A549 (cell line): ENCODE data around the gene LIPA. TPM values are rescaled to one million over a fixed set of nuclear protein-coding genes. Genes with fewer than 3 reads are reported as not detected.
"Not testable (repeated sequence)": the region's sequence is repeated elsewhere in the genome, so short reads cannot be mapped to it uniquely, and the experiment has no call there.

Experiments used
- ATAC-seq, 2 experiments: fragments of 200-7000 bp in 1 of 2; fragments of >200 bp in 1 of 2; cut with Nextera tagmentation in 1 of 2; cut with Tn5 transposase in 1 of 2; 3 replicates each; pipeline versions ENCODE4 v1.8.0 to v1.9.1; 2018 to 2020; ENCODE audit warnings: mild to moderate bottlenecking in 1 of 2, moderate library complexity in 1 of 2
- CTCF ChIA-PET: fragments of 300-600 bp; sonication (Branson Sonifier 250); formaldehyde crosslinking; extraction: SDS; loops from one replicate; lab custom pipeline; 2021; ENCODE audit warnings: antibody characterized with exemption, inconsistent platforms; lab: Yijun Ruan, JAX
- POLR2A ChIA-PET: fragments of 350-600 bp; formaldehyde crosslinking; extraction: SDS; loops from one replicate; lab custom pipeline; 2021; ENCODE audit warnings: antibody characterized with exemption, inconsistent platforms; lab: Yijun Ruan, JAX
- DNase-seq, 2 experiments: peaks; one replicate each; pipeline versions ENCODE4 v3.0.0 to v3.0.0-alpha.2; 2011 to 2016; ENCODE audit warnings: low read depth in 1 of 2, low spot score in 1 of 2
- FAIRE-seq: peaks from 2 replicates; lab custom pipeline; 2011; peaks lifted over from hg19 to GRCh38; lab: Jason Lieb, UNC
- H3K27ac ChIP-seq, 2 experiments: fragments of >200 bp; sonication (Bioruptor Twin); formaldehyde crosslinking; 3 replicates each; pipeline ENCODE4 v1.5.1; 2016 to 2017
- H3K4me1 ChIP-seq: fragments of >200 bp; sonication (Bioruptor Twin); formaldehyde crosslinking; 3 replicates; pipeline ENCODE4 v1.6.1; 2016
- H3K4me2 ChIP-seq: fragments of >200 bp; sonication (Bioruptor Twin); formaldehyde crosslinking; 3 replicates; pipeline ENCODE4 v1.6.1; 2016
- H3K4me3 ChIP-seq: fragments of >200 bp; sonication (Bioruptor Twin); formaldehyde crosslinking; 3 replicates; pipeline ENCODE4 v1.5.1; 2016
- H3K9me3 ChIP-seq: fragments of >200 bp; sonication (Bioruptor Twin); formaldehyde crosslinking; 3 replicates; pipeline ENCODE4 v1.6.1; 2016
- CBX2 ChIP-seq: fragments of 200-600 bp; sonication (generic); IDR thresholded peaks from 2 replicates; pipeline ENCODE4 v1.6.1; 2016; ENCODE audit warnings: low read depth, mild to moderate bottlenecking, borderline replicate concordance
- EHF ChIP-seq: fragments of 250-450 bp; sonication (Bioruptor Pico); IDR thresholded peaks from 2 replicates; pipeline ENCODE4 v1.5.0; 2020; ENCODE audit warnings: mild to moderate bottlenecking
- EHMT2 ChIP-seq: fragments of 200-600 bp; sonication (generic); IDR thresholded peaks from 2 replicates; pipeline ENCODE4 v1.6.1; 2016; ENCODE audit warnings: antibody characterized with exemption, low read depth, mild to moderate bottlenecking, moderate library complexity
- EP300 ChIP-seq, 2 experiments: fragments of >200 bp; sonication (Bioruptor Twin); formaldehyde crosslinking; IDR thresholded peaks; 2 replicates in 1 of 2; 3 replicates in 1 of 2; pipeline ENCODE4 v1.6.1; 2016 to 2017
- FOSL2 ChIP-seq, 2 experiments: fragments of 450-650 bp in 1 of 2; fragments of >200 bp in 1 of 2; sonication (Bioruptor Twin) in 1 of 2; formaldehyde crosslinking; IDR thresholded peaks; 2 replicates each; pipeline versions ENCODE4 v1.5.0 to v1.6.1; 2016 to 2020; ENCODE audit warnings: mild to moderate bottlenecking in 1 of 2, moderate library complexity in 1 of 2
- FOXS1 ChIP-seq: fragments of 250-450 bp; sonication (Bioruptor Pico); IDR thresholded peaks from 2 replicates; pipeline ENCODE4 v1.5.0; 2020; ENCODE audit warnings: mild to moderate bottlenecking, moderate library complexity
- GATA3 ChIP-seq: IDR thresholded peaks from 2 replicates; pipeline ENCODE4 v1.6.1; 2012; ENCODE audit warnings: borderline replicate concordance
- HDAC2 ChIP-seq: fragments of 200-600 bp; sonication (generic); IDR thresholded peaks from 2 replicates; pipeline ENCODE4 v1.6.1; 2016
- HEYL ChIP-seq: fragments of 250-450 bp; sonication (Bioruptor Pico); IDR thresholded peaks from 2 replicates; pipeline ENCODE4 v1.8.0; 2021; ENCODE audit warnings: mild to moderate bottlenecking, moderate library complexity
- HOXB13 ChIP-seq: fragments of 250-450 bp; sonication (Bioruptor Pico); IDR thresholded peaks from 2 replicates; pipeline ENCODE4 v1.5.0; 2020; ENCODE audit warnings: low read depth, mild to moderate bottlenecking, moderate library complexity
- JUN ChIP-seq, 2 experiments: fragments of >200 bp; sonication (Bioruptor Twin); formaldehyde crosslinking; IDR thresholded peaks; 2 replicates in 1 of 2; 3 replicates in 1 of 2; pipeline ENCODE4 v1.6.1; 2016 to 2017
- NFE2L2 ChIP-seq: fragments of 150-350 bp; conservative IDR thresholded peaks from 2 replicates; pipeline ENCODE4 v1.6.1; 2014; ENCODE audit warnings: low read length
- NR3C1 ChIP-seq: fragments of >200 bp; sonication (Bioruptor Twin); formaldehyde crosslinking; IDR thresholded peaks from 3 replicates; pipeline ENCODE4 v1.6.1; 2017
- PHF8 ChIP-seq: fragments of 200-600 bp; sonication (generic); IDR thresholded peaks from 2 replicates; pipeline ENCODE4 v1.6.1; 2016; ENCODE audit warnings: low read depth, mild to moderate bottlenecking, antibody characterized with exemption, moderate library complexity, borderline replicate concordance
- RFX5 ChIP-seq: fragments of 450-650 bp; IDR thresholded peaks from 2 replicates; pipeline ENCODE4 v1.7.1; 2014; ENCODE audit warnings: antibody characterized with exemption, mild to moderate bottlenecking, moderate library complexity
- SREBF2 ChIP-seq: fragments of 450-650 bp; IDR thresholded peaks from 2 replicates; pipeline ENCODE4 v1.6.1; 2014; ENCODE audit warnings: mild to moderate bottlenecking, moderate library complexity
- TFCP2L1 ChIP-seq: fragments of 250-450 bp; sonication (Bioruptor Pico); IDR thresholded peaks from 2 replicates; pipeline ENCODE4 v1.5.0; 2021; ENCODE audit warnings: mild to moderate bottlenecking
- WGBS: methylation state at CpG from one replicate; pipeline ENCODE4 v1.1.6; 2017; ENCODE audit errors: missing lambda C conversion rate; 5-methylcytosine and 5-hydroxymethylcytosine counted together
- polyA plus RNA-seq, 4 experiments: library from polyadenylated mRNA; depleted of rRNA in 3 of 4; stranded (reverse); fragments of >200 nt; fragmentation: RNase III in 1 of 4; extraction: RNeasy Plus Mini Kit Qiagen cat#74134 plus additional on column Dnase treatment in 1 of 4; gene quantifications; 2 replicates in 3 of 4; 3 replicates in 1 of 4; pipeline ENCODE4 v1.2.3, GENCODE V29; 2011 to 2017
- TF ChIP-seq, protein P1 (sequence below): IDR thresholded peaks from 2 replicates; pipeline ENCODE4 v1.6.1; 2012; ENCODE audit warnings: low read depth, borderline replicate concordance
- TF ChIP-seq, protein P2 (sequence below): fragments of 200-600 bp; sonication (generic); IDR thresholded peaks from 2 replicates; pipeline ENCODE4 v1.6.1; 2016; ENCODE audit warnings: antibody characterized with exemption, mild to moderate bottlenecking, moderate library complexity
- TF ChIP-seq, protein P3 (sequence below): IDR thresholded peaks from 2 replicates; pipeline ENCODE4 v1.6.1; 2012
- TF ChIP-seq, protein P4 (sequence below): IDR thresholded peaks from 2 replicates; pipeline ENCODE4 v1.6.1; 2012
- TF ChIP-seq, protein P5 (sequence below): fragments of >200 bp; sonication (Bioruptor Twin); formaldehyde crosslinking; IDR thresholded peaks from 2 replicates; pipeline ENCODE4 v1.6.1; 2016

Gene LIPA
- polyA plus RNA-seq, 2 of the 4 experiments (the other 2 are of a cell fraction): 51.2 to 80.2 TPM

DNA sequence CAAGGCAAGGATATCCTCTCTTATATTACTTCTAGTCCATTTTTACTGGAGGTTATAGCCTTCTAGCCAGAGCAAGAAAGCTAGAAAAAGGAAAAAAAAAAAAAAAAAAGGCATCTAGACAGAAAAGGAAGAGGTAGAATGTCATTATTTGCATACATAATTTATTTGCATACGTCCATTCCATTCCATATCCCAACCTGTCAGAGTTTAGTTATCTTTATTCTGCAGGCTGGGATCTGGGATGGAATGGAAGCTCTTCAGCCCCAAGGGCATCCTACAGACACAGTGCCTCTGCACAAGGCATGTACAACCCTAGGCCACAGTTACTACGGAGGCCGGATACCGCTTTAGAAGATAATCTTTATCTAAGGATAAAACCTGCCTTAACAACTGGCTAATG, 54.1 kb downstream of the LIPA start:
- no peaks in the 10 kb centered on the region for H3K9me3 ChIP-seq
- ChIA-PET POLR2A (no interaction called here), CTCF (interaction anchor here (0.8 to 2.4 kb wide), 6 partner anchors 11 to 362 kb away, joined by 3 to 8 read pairs (median 4); no protein-coding TSS in a partner anchor)
- no peak overlapping the region for H3K27ac ChIP-seq
- H3K4me1 ChIP-seq: no peaks in the 10 kb centered on the region
- no peak overlapping the region for H3K4me3 ChIP-seq
- no peak overlapping the region for H3K4me2 ChIP-seq
- FAIRE-seq (no peak), DNase-seq (no peak)
- TF ChIP-seq NR3C1 (no peak), SREBF2 (no peak), GATA3 (no peak), JUN (IDR thresholded peaks at IDR 0.05) (no peak), NFE2L2 (no peak)
- TF ChIP-seq, all 56 proteins: peak for 0
- no peak for ATAC-seq
- WGBS: 81% methylated on average over 4 of the region's 4 CpGs

DNA sequence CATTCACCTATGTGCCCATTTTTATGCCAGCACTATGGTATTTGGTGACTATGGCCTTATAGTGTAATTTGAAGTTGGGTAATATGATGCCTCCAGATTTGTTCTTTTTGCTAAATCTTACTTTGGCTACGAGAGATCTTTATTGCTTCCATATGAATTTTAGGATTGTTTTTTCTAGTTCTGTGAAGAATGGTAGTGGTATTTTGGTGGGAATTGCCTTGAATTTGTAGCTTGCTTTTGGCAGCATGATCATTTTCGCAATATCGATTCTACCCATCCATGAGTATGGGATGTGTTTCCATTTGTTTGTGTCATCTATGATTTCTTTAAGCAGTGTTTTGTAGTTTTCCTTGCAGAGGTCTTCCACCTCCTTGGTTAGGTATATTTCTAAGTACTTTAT, 60.3 kb downstream of the LIPA start:
- CTCF ChIA-PET: interaction anchor here (1.1 to 1.2 kb wide), 2 partner anchors 24 to 161 kb away, joined by 3 read pairs; no protein-coding TSS in a partner anchor

DNA sequence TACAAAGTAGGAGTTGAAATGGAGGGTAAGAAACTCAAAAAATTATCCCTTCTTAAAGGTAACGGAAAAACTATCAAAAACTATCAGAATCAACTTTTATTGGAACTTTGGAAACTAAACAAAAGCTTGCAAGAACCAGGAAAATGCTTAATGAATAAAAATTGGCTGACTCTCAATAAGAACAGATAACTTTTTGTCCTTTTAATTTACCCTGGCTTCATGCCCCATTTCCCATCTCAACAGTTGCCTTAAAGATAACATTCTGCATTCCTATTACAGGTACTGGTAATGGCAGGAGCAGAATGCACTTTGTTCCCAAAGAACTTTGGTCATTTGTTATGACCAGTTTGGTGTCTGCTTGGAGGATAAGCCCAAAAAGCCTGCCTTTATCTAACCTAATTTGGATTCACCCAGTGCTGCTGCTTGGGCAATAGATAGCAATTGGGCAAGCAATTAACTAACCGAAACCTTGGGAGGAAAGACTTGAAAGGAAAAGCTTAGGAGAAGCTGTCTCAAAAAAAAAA, 62.3 kb downstream of the LIPA start:
- ChIA-PET CTCF (no interaction called here), POLR2A (no interaction called here)
- Histone ChIP-seq H3K9me3 (no peaks in the 10 kb centered on the region), H3K4me3 (no peak overlapping the region), H3K4me1 (no peaks in the 10 kb centered on the region), H3K4me2 (no peak overlapping the region), H3K27ac (no peak overlapping the region)
- TF ChIP-seq HOXB13 (CRISPR knock-in tag): no peak
- TF ChIP-seq CBX2: no peak
- no peak for TF ChIP-seq HDAC2
- no peak for TF ChIP-seq RFX5
- no peak for TF ChIP-seq HEYL (CRISPR knock-in tag)
- TF ChIP-seq, protein P1, sequence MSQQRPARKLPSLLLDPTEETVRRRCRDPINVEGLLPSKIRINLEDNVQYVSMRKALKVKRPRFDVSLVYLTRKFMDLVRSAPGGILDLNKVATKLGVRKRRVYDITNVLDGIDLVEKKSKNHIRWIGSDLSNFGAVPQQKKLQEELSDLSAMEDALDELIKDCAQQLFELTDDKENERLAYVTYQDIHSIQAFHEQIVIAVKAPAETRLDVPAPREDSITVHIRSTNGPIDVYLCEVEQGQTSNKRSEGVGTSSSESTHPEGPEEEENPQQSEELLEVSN: no peak
- TF ChIP-seq, protein P2, sequence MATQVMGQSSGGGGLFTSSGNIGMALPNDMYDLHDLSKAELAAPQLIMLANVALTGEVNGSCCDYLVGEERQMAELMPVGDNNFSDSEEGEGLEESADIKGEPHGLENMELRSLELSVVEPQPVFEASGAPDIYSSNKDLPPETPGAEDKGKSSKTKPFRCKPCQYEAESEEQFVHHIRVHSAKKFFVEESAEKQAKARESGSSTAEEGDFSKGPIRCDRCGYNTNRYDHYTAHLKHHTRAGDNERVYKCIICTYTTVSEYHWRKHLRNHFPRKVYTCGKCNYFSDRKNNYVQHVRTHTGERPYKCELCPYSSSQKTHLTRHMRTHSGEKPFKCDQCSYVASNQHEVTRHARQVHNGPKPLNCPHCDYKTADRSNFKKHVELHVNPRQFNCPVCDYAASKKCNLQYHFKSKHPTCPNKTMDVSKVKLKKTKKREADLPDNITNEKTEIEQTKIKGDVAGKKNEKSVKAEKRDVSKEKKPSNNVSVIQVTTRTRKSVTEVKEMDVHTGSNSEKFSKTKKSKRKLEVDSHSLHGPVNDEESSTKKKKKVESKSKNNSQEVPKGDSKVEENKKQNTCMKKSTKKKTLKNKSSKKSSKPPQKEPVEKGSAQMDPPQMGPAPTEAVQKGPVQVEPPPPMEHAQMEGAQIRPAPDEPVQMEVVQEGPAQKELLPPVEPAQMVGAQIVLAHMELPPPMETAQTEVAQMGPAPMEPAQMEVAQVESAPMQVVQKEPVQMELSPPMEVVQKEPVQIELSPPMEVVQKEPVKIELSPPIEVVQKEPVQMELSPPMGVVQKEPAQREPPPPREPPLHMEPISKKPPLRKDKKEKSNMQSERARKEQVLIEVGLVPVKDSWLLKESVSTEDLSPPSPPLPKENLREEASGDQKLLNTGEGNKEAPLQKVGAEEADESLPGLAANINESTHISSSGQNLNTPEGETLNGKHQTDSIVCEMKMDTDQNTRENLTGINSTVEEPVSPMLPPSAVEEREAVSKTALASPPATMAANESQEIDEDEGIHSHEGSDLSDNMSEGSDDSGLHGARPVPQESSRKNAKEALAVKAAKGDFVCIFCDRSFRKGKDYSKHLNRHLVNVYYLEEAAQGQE: no peak
- TF ChIP-seq TFCP2L1: no peak
- no peak for TF ChIP-seq FOXS1
- TF ChIP-seq EHMT2: no peak
- TF ChIP-seq, protein P3, sequence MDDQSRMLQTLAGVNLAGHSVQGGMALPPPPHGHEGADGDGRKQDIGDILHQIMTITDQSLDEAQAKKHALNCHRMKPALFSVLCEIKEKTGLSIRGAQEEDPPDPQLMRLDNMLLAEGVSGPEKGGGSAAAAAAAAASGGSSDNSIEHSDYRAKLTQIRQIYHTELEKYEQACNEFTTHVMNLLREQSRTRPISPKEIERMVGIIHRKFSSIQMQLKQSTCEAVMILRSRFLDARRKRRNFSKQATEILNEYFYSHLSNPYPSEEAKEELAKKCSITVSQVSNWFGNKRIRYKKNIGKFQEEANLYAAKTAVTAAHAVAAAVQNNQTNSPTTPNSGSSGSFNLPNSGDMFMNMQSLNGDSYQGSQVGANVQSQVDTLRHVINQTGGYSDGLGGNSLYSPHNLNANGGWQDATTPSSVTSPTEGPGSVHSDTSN: no peak
- TF ChIP-seq PHF8: no peak
- TF ChIP-seq FOSL2 (IDR thresholded peaks at IDR 0.05): no peak
- TF ChIP-seq FOSL2 (CRISPR knock-in tag; IDR thresholded peaks at IDR 0.05): no peak
- no peak for TF ChIP-seq NFE2L2
- TF ChIP-seq SREBF2: no peak
- TF ChIP-seq, protein P4, sequence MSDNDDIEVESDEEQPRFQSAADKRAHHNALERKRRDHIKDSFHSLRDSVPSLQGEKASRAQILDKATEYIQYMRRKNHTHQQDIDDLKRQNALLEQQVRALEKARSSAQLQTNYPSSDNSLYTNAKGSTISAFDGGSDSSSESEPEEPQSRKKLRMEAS: no peak
- TF ChIP-seq EHF: no peak
- TF ChIP-seq, protein P5, sequence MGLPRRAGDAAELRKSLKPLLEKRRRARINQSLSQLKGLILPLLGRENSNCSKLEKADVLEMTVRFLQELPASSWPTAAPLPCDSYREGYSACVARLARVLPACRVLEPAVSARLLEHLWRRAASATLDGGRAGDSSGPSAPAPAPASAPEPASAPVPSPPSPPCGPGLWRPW: no peak
- TF ChIP-seq EP300 (IDR thresholded peaks at IDR 0.05): no peak
- no peak for ATAC-seq
- WGBS: 27% methylated on average over 2 of the region's 2 CpGs
- DNase-seq: no peak
- FAIRE-seq: no peak

More for the DNA sequence above, 60.3 kb downstream of the LIPA start:
- H3K4me1 ChIP-seq, H3K4me2 ChIP-seq, H3K9me3 ChIP-seq, H3K27ac ChIP-seq, FAIRE-seq, DNase-seq, H3K4me3 ChIP-seq, ATAC-seq, POLR2A ChIA-PET: not testable (repeated sequence)
- 75% methylated on average over 3 of the region's 3 CpGs for WGBS
